Measurements from ENCODE around the gene MUTYH. TPM values are rescaled to one million over a fixed set of nuclear protein-coding genes. Genes with fewer than 3 reads are reported as not detected.

Gene MUTYH
- polyA plus RNA-seq, 2 of the 4 experiments (the other 2 are of a cell fraction), result 9.0 to 12.4 TPM

GRCh38 chr1:45379524-45379923 lies 39.3 kb upstream of the MUTYH start (continued):
- no peak for TF ChIP-seq HMGXB4 (CRISPR knock-in tag; IDR thresholded peaks at IDR 0.05; ENCODE audit: borderline replicate concordance)
- no peak for TF ChIP-seq EHMT2 (IDR thresholded peaks at IDR 0.05; ENCODE audit: low read depth)
- no peak for TF ChIP-seq HDAC2 (IDR thresholded peaks at IDR 0.05)
- no peak for TF ChIP-seq GATA3 (IDR thresholded peaks at IDR 0.05; ENCODE audit: borderline replicate concordance)
- no peak for TF ChIP-seq NR3C1 (IDR thresholded peaks at IDR 0.05)
- TF ChIP-seq ZFP36 (IDR thresholded peaks at IDR 0.05; ENCODE audit: borderline replicate concordance, partially characterized antibody), result no peak
- TF ChIP-seq HOXA7 (CRISPR knock-in tag; IDR thresholded peaks at IDR 0.05), result no peak

- POLR2A ChIA-PET, result no interaction called here
- no peaks in the 10 kb centered on the region for H3K4me1 ChIP-seq
- no peak overlapping the region for H3K4me2 ChIP-seq
- no peak for ATAC-seq
- TF ChIP-seq MAFK (IDR thresholded peaks at IDR 0.05; ENCODE audit: partially characterized antibody), result no peak
- no peak for TF ChIP-seq ZC3H11A (IDR thresholded peaks at IDR 0.05)
- TF ChIP-seq KDM5A (IDR thresholded peaks at IDR 0.05), result no peak
- TF ChIP-seq HDAC2 (IDR thresholded peaks at IDR 0.05), result no peak
- TF ChIP-seq ZFP36 (IDR thresholded peaks at IDR 0.05; ENCODE audit: borderline replicate concordance, partially characterized antibody), result no peak
- no peak for TF ChIP-seq RNF2 (IDR thresholded peaks at IDR 0.05; ENCODE audit: borderline replicate concordance, low read depth)
- TF ChIP-seq HES2 (IDR thresholded peaks at IDR 0.05), result no peak
- H3K9me3 ChIP-seq, result no peaks in the 10 kb centered on the region
- CTCF ChIA-PET, result interaction anchor here (0.7 kb wide), 2 partner anchors 18 to 39 kb away, joined by 3 read pairs; no protein-coding TSS in a partner anchor
- DNase-seq (ENCODE audit: low read depth in 1 of 2, low spot score in 1 of 2), result no peak
- no peak overlapping the region for H3K27ac ChIP-seq
- no peak for FAIRE-seq
- no peak overlapping the region for H3K4me3 ChIP-seq
These were observed 37.9 kb upstream of the MUTYH start for GRCh38 chr1:45378184-45378583.

GRCh38 chr1:45375104-45376090 lies 35.2 kb upstream of the MUTYH start:
- POLR2A ChIA-PET, result no interaction called here
- DNase-seq (ENCODE audit: low read depth in 1 of 2, low spot score in 1 of 2), result no peak
- TF ChIP-seq MYC (IDR thresholded peaks at IDR 0.05; ENCODE audit: borderline replicate concordance, low read length) (no peak), EHMT2 (IDR thresholded peaks at IDR 0.05; ENCODE audit: low read depth) (no peak), RAD21 (conservative IDR thresholded peaks at IDR 0.05 in 1 of 2, IDR thresholded peaks at IDR 0.05 in 1 of 2) (no peak), CHD2 (IDR thresholded peaks at IDR 0.05; ENCODE audit: low read length, partially characterized antibody) (no peak), HDAC2 (IDR thresholded peaks at IDR 0.05) (no peak), FOSL2 (IDR thresholded peaks at IDR 0.05) (no peak), FOSL2 (CRISPR knock-in tag; IDR thresholded peaks at IDR 0.05) (no peak), HOXB5 (CRISPR knock-in tag; IDR thresholded peaks at IDR 0.05) (no peak), CHD4 (IDR thresholded peaks at IDR 0.05; ENCODE audit: borderline replicate concordance) (no peak), REST (IDR thresholded peaks at IDR 0.05) (no peak), PHF8 (IDR thresholded peaks at IDR 0.05; ENCODE audit: borderline replicate concordance, low read depth) (no peak), ZSCAN20 (CRISPR knock-in tag; IDR thresholded peaks at IDR 0.05) (no peak), ZFP36 (IDR thresholded peaks at IDR 0.05; ENCODE audit: borderline replicate concordance, partially characterized antibody) (no peak), E2F6 (IDR thresholded peaks at IDR 0.05; ENCODE audit: borderline replicate concordance, low read depth) (no peak), NFE2L2 (conservative IDR thresholded peaks at IDR 0.05; ENCODE audit: low read length) (no peak), FOSB (CRISPR knock-in tag; IDR thresholded peaks at IDR 0.05) (no peak), RARB (CRISPR knock-in tag; IDR thresholded peaks at IDR 0.05) (no peak), HOXA7 (CRISPR knock-in tag; IDR thresholded peaks at IDR 0.05) (no peak), USF2 (IDR thresholded peaks at IDR 0.05) (no peak)

More at GRCh38 chr1:45375104-45376090, 35.2 kb upstream of the MUTYH start:
- FAIRE-seq (no peak), ATAC-seq (no peak)
- Histone ChIP-seq H3K9me3 (no peaks in the 10 kb centered on the region), H3K4me3 (no peak overlapping the region), H3K4me1 (no peaks in the 10 kb centered on the region), H3K4me2 (no peak overlapping the region), H3K27ac (no peak overlapping the region)
- CTCF ChIA-PET, result interaction anchor here (0.6 to 1.4 kb wide), 4 partner anchors 13 to 356 kb away, joined by 3 to 5 read pairs (median 4); no protein-coding TSS in a partner anchor
- WGBS (ENCODE audit: missing lambda C conversion rate), result 39% methylated on average over 3 of the region's 3 CpGs

Data from A549 (cell line).